MG63 (cell line): Measurements from ENCODE around the gene DYNLL1. TPM values are rescaled to one million over a fixed set of nuclear protein-coding genes. Genes with fewer than 3 reads are reported as not detected.
"Not testable (repeated sequence)": the region's sequence is repeated elsewhere in the genome, so short reads cannot be mapped to it uniquely, and the experiment has no call there.

Source experiments
- DNase-seq: peaks from one replicate; pipeline ENCODE4 v3.0.0-alpha.2; 2020
- H3K27me3 ChIP-seq: fragments of 250-450 bp; sonication (Bioruptor Pico); 2 replicates; pipeline ENCODE4 v1.5.1; 2020; ENCODE audit warnings: mild to moderate bottlenecking, moderate library complexity
- H3K36me3 ChIP-seq: fragments of 250-450 bp; sonication (Bioruptor Pico); 2 replicates; pipeline ENCODE4 v1.5.1; 2020; ENCODE audit warnings: mild to moderate bottlenecking, moderate library complexity
- H3K4me3 ChIP-seq: fragments of 250-450 bp; sonication (Bioruptor Pico); 2 replicates; pipeline ENCODE4 v1.5.1; 2020; ENCODE audit warnings: mild to moderate bottlenecking, moderate library complexity
- H3K9me3 ChIP-seq: fragments of 250-450 bp; sonication (Bioruptor Pico); 2 replicates; pipeline ENCODE4 v1.5.1; 2020; ENCODE audit warnings: mild to moderate bottlenecking, moderate library complexity
- total RNA-seq: library from RNA; depleted of rRNA; stranded (reverse); fragments of >200 nt; shearing (Covaris generic); gene quantifications from 2 replicates; pipeline ENCODE4 v1.2.3, GENCODE V29; 2014; ENCODE audit warnings: low replicate concordance

DYNLL1 gene
- total RNA-seq, 1 experiment from 2014 or later: 472 TPM

DNA sequence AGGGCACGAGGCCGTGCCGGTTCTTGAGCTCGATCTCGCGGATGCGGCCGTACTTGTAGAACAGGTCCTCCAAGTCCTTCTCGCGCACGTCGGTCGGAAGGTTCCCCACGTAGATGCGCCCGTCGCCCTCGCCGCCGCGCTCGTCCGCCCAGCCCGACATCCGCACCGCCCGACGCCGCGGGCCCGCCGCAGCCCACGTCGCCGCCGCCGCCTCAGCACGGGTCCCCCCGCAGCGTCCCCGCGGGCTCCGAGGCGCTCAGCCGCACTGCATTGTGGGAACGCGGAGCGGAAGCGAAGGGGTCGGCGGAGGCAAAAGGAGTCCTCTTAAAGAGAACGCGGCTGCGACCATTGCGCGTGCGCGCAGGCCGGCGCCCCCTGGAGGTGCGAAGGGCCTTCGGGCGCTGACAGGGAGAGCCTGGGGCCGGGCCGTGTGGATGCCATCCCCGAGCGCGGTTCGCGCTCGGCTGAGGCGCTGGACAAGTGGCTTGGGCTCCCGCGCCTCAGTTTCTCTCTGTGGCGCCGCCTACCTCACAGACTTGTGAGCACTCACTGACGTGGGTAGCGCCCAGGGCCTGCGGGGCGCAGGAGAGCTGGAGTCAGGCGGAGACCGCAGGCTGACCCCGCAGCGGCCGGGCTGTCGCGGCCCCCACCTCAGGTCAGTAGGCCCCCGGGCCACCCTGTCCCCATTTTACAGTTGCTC is 26.3 kb upstream of the DYNLL1 start, which contains the start of gene SRSF9:
Gene SRSF9, minus strand, starts transcription at position 299 of the 700 bp plus-strand sequence. Its CDS starts 139 bp downstream, at position 160.
- Histone ChIP-seq H3K36me3 (peaks cover 37% of the 10 kb centered on the region), H3K27me3 (no peaks in the 10 kb centered on the region), H3K4me3 (peak within 1 kb of the TSS; percentile 95), H3K9me3 (no peaks in the 10 kb centered on the region)
- peak; percentile 95 for DNase-seq

DNA sequence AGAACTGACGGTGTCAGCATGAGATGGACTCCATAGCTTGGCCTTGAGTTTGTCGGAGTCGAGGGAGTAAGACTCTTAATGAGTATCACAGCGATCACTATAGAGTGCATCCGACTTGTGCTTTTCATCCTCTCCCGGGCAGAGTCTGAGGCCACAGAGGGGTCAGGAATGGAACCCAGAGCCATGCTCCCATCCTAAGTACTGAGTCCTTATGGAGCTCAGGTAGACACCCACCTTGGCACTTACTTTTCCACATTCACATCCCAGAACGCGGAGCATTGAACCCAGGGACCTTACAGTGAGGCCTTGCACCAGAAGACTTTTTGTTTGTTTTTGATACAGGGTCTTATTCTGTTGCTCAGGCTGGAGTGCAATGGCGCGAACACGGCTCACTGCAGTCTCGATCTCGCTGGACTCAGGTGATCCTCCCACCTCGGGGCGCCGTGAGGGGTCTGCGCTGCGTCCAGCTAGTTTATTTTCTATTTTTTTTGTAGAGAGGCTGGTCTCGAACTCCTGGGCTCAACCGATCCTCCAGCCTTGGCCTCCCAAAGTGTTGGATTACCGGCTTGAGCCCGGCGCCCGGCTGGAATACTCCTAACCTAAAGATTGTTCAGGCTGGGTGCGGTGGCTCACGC is 25.6 kb upstream of the DYNLL1 start:
- H3K36me3 ChIP-seq: peaks cover 30% of the 10 kb centered on the region
- H3K9me3 ChIP-seq: no peaks in the 10 kb centered on the region
- no peak for DNase-seq
- H3K4me3 ChIP-seq: peak overlapping the region; percentile 95
- H3K27me3 ChIP-seq: no peaks in the 10 kb centered on the region

DNA sequence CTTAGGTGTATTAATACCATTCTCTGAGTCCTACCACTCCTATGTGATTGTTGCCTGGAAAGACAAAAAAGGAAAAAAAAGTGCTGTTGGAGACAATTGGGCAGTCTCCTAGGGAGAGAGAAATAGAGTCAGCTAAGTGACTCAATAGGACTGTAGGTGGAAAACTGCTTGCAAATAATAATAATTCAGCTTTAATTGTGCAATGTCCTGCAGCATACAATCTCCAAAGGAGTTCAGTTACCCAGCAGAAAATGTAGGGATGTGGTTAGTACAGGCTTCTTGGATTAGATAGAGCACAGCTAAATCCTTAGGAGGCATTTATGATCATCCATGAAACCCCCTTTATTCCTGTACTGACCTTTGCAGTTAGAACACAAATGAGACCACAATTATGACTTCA is 23.4 kb upstream of the DYNLL1 start:
- no peaks in the 10 kb centered on the region for H3K27me3 ChIP-seq
- no peak for DNase-seq
- H3K4me3 ChIP-seq: no peak overlapping the region
- no peaks in the 10 kb centered on the region for H3K9me3 ChIP-seq
- H3K36me3 ChIP-seq: peaks cover 9% of the 10 kb centered on the region

DNA sequence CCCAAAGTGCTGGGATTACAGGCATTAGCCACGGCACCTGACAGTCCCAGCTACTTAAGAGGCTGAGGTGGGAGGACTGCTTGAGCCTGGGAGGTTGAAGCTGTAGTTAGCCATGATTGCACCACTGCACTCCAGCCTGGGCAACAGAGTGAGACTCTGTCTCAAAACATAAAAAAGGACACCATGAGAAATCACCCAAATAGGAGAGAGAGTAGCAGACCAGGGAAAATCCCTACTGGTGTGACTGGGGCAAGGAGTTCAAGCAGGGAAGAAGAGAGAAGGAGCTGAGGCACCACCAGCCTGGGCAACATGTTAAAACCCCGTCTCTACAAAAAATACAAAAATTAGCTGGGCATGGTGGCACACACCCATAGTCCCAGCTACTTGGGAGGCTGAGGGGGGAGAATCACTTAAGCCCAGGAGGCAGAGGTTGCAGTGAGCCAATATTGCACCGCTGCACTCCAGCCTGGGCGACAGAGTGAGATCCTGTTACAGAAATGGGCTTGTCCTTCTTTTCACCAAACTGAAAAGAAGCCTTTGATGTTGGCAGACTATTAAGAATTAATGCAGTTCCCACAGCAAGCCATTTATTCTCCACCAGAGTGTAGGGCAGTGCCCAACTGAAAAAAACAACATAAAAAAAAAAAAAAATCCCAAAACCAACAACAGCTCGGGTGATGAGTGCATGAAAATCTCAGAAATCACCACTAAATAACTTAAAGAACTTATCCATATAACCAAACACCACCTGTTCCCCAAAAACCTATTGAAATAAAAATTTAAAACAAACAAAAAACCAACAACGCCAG is 21.9 kb upstream of the DYNLL1 start:
- Histone ChIP-seq H3K27me3 (no peaks in the 10 kb centered on the region), H3K4me3 (no peak overlapping the region), H3K36me3 (no peaks in the 10 kb centered on the region; the same call in none of the 2 replicates), H3K9me3 (no peaks in the 10 kb centered on the region)
- DNase-seq: no peak

DNA sequence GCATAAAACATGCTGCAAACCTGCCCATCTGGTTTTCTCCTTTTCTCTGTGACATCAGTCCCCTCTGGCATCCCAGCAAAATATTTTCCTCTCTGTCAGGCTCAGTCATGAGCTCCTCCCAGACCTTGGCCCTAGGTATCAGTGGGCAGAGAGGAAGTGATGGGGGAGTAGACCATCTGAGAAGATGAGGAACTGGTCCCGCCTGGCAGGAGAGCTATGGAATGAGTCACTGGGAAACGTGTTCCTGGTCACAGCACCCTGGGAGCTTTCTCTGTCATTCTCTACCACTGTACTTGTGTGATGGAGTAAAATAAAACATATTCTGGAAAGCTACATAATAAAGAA is 21.3 kb upstream of the DYNLL1 start:
- Histone ChIP-seq H3K27me3 (no peaks in the 10 kb centered on the region), H3K4me3 (no peak overlapping the region), H3K36me3 (no peaks in the 10 kb centered on the region; the same call in 1 of the 2 replicates), H3K9me3 (no peaks in the 10 kb centered on the region)
- DNase-seq: peak; percentile 89

DNA sequence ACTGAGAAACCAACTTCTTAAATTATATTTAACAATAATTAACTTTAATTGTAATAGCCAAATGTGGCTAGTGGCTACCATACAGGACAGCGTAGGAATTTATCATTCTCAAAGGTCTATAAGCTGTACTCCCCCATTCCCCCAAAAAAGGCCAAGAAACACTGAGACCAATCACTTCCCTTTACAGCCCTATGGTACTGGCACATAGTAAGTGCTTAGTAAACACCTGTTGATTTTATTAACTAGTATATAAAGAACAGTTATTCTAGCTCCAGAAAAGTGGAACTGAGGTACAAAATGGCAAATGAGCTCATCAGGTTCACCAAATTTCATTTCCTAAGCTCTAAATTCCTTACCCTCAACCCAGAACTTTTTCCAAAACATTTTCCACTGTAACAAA is 20.3 kb upstream of the DYNLL1 start:
- Histone ChIP-seq H3K27me3 (no peaks in the 10 kb centered on the region), H3K36me3 (no peaks in the 10 kb centered on the region; the same call in 1 of the 2 replicates), H3K9me3 (no peaks in the 10 kb centered on the region), H3K4me3 (no peak overlapping the region)
- DNase-seq: no peak

DNA sequence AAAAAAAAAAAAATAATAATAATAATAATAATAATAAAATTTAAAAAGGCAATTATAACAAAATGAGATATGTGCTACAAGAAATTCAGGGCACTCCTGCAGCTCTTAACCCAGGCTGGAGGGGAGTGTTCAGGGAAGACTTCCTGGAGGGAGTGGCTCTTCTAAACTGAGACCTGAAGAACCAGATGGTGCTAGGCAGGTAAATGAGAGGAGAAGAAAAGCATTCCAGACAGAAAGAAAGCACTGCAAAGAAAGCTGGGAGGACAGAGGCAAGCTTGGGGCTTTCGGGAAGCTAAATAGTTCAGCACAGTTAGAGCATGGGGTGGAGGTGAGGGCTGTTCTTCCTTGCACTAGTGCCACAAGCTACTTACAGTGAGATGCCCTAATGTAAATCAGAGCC is 16.5 kb upstream of the DYNLL1 start:
- Histone ChIP-seq H3K4me3 (no peak overlapping the region), H3K9me3 (no peaks in the 10 kb centered on the region), H3K36me3 (no peaks in the 10 kb centered on the region), H3K27me3 (no peaks in the 10 kb centered on the region)
- no peak for DNase-seq

DNA sequence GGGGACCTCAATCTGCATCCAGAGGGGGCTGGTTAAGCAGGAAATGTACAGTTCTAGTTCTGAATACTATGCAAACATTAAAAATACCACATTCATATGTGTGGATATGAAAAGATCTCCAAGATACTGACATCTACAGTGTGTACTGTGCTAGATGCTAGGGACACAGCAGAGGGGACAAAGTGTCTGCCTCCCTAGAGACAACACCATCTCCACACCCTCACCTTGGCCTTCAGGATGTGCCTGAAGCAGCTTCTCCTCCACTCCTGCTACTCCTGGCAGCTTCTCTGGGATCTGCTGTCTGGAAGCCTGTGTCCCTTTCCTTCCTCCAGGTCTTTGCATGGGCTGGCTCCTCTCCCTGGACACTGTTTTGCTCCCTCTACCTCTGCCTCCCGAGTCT is 15.7 kb upstream of the DYNLL1 start:
- no peak for DNase-seq
- no peak overlapping the region for H3K4me3 ChIP-seq
- H3K36me3 ChIP-seq: no peaks in the 10 kb centered on the region
- no peaks in the 10 kb centered on the region for H3K27me3 ChIP-seq
- no peaks in the 10 kb centered on the region for H3K9me3 ChIP-seq

DNA sequence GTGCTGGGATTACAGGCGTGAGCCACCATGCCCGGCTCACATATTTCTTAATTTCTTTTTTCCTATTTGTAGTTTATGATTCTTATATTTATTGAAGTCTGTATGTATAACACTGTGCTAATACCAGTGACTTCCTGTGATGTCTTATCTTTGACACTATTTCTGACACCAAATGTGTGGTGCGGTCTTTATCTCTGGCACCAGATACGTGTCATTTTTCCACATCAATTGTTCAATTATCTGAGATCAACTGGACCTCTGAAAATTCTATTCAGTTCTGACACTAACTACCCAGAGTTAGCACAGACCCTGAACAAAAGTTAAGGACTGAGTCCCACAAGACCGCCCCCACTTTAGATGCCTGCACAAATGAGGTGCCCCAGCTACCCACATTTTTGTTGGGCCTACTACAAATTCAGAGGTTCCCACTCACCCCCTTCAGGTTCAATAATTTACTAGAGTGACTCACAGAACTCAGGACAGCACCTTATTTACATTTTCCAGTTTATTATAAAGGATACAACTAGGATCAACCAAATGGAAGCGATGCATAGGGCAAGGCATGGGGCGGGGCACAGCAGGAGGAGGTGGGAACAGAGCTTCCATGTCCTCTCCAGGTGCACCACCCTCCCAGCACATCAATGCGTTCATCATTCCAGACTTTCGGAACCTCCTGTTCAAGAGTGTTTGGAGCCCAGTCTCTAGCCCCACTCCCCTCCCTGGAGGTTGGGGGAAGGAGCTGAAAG is 14.7 kb upstream of the DYNLL1 start:
- no peaks in the 10 kb centered on the region for H3K36me3 ChIP-seq
- H3K9me3 ChIP-seq: no peaks in the 10 kb centered on the region

DNA sequence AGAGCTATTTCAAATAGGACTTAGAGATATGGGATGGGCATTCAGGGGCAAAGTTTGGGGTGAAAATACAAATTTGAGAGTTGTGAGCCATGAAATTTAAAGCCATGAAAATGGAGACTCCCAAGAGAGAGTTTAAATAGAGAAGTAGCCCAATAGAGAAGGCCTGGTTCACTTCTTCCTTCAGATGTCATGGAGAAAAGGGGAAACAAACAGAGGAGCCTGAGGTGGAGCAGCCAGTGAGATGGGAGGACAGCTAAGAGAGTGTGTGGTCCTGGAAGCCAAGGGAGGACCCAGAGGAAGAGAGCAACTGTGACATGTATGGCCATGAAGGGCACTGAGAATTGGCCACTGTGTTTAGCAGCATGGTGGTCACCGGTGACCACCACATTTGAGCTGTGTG is 12.3 kb upstream of the DYNLL1 start:
- H3K36me3 ChIP-seq: no peaks in the 10 kb centered on the region
- no peaks in the 10 kb centered on the region for H3K27me3 ChIP-seq
- H3K4me3 ChIP-seq: no peak overlapping the region
- no peak for DNase-seq
- no peaks in the 10 kb centered on the region for H3K9me3 ChIP-seq

More for the DNA sequence above, 14.7 kb upstream of the DYNLL1 start:
- no peaks in the 10 kb centered on the region for H3K27me3 ChIP-seq
- DNase-seq: no peak
- H3K4me3 ChIP-seq: no peak overlapping the region

DNA sequence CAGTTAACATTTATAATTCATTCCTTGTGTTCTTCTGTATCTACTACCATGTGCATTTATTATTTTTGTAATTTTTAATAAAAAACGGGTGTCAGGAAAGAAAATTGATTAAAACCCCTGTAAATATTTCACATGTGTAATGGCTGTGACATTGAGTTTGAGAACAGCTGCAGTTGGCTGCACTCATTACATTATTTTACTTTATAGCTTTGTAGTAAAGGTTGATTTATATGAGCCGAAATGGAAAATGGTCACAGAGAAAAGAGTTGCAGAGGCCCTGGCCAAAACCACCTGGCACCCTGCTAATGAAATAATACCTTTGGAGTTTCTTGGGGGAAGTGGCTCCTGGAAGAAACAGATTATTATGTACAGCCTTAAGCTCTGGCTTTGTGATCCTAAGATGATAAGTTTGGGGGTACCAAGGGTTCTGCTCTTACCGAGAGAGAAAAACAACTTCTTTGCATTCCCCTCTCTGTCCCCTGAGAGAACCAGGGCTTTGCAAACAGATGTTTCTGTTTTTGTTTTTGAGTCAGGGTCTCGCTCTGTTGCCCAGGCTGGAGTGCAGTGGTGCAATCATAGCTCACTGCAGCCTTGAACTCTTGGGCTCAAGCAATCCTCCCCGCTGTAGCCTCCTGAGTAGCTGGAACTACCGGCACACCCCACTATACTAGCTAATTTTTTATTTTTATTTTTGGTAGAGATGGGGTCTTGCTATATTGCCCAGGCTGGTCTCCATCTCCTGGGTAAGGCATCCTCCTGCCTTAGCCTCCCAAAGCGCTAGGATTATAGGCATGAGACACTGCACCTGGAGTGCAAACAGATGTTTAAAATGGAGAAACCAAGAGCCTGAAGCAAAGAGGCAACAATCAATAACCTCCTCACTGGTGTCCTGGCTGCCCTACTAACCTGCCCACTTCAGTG is 9.7 kb upstream of the DYNLL1 start:
- DNase-seq: no peak
- H3K4me3 ChIP-seq: no peak overlapping the region
- no peaks in the 10 kb centered on the region for H3K9me3 ChIP-seq
- H3K36me3 ChIP-seq: peaks cover 9% of the 10 kb centered on the region
- H3K27me3 ChIP-seq: no peaks in the 10 kb centered on the region

DNA sequence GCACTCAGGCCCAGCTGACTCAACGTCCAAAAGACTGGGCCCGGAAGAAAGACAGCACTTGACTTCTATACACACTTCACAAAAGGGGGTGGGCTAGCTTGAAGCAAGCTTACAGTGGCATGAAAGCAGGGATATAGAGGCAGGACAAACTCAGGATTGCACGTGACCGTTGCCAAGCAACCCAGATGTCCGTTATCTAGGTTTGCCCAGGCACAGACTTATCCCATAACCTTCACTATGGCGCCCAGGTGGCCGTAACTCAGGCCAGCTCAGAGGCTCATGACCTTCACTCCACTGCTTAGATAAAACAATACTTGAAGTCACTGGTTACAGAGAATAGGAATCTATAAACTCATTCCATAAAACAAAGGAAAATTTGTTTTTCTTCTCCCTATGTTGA is 8.4 kb upstream of the DYNLL1 start:
- not testable (repeated sequence) for H3K9me3 ChIP-seq, H3K4me3 ChIP-seq

DNA sequence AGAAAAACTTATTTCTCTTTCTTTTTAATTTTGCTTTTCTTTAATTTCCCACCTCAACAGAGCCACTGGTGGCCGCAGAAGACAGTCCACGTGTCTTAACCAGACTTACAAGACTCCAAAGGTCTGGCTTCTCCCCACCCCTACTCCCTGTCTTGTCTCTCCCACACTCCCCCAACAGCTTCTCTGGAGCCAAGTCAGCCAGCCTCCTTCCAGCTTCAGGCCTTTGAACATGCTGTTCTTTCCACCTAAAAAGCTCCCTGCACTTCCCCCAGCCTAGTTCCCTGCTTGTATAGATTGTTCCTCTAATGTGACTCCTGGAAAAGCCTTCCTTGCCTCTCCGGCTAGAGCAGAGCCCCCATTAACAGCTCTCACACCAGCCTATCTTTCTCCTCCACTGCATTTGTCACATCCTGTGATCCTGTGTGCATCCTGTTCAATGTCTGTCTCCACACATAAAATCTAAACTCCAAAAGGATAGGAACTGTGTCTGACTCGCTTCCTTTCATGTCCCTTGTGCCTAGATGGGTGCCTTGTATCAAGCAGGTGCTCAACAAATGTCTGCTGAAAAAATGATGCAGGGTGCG is 7.8 kb upstream of the DYNLL1 start:
- H3K27me3 ChIP-seq: no peaks in the 10 kb centered on the region
- H3K9me3 ChIP-seq: no peaks in the 10 kb centered on the region
- H3K4me3 ChIP-seq: no peak overlapping the region
- peaks cover 11% of the 10 kb centered on the region for H3K36me3 ChIP-seq
- no peak for DNase-seq

More for the DNA sequence above, 8.4 kb upstream of the DYNLL1 start:
- H3K27me3 ChIP-seq, DNase-seq: not testable (repeated sequence)
- H3K36me3 ChIP-seq: peaks cover 11% of the 10 kb centered on the region

DNA sequence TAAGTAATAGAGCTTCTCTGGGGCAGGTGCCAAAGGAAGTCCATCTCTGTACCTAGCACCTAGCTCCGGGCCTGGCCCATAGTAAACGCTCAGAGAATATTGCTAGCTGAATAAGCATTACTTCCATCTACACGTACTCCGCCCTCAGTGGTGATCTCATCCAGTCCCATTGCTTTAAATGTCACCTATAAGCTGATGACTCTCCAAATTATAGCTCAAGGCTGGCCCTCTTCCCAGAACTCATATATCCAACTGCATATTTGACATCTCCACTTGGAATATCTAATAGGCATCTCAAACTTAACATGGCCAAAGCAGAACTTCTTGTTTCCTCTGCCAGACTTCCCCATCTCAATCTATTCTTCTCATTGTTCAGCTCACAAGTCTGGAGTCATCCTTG is 6.9 kb upstream of the DYNLL1 start:
- Histone ChIP-seq H3K9me3 (no peaks in the 10 kb centered on the region), H3K36me3 (peaks cover 11% of the 10 kb centered on the region), H3K27me3 (no peaks in the 10 kb centered on the region), H3K4me3 (no peak overlapping the region)
- DNase-seq: peak; percentile 49

DNA sequence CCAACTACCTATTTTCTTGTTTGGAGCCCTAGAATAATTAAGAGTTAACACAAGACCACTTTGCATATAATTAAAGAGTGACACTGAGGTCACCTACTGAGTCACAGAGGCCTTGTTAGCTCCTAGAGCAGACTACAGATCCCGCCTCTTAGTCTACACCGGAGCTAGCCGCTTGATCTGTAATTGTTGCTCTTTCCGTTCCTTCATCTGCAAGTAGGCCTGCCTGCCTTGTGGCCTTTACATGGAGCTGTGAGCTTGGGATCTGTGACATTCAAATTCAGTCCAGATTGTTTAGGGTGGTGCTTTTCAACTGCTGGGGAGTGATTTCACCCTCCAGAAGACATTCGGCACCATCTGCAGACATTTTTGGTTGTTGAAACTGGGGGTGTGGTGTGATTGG is 5.6 kb upstream of the DYNLL1 start:
- peaks cover 11% of the 10 kb centered on the region for H3K36me3 ChIP-seq
- H3K9me3 ChIP-seq: no peaks in the 10 kb centered on the region
- no peak overlapping the region for H3K4me3 ChIP-seq
- H3K27me3 ChIP-seq: no peaks in the 10 kb centered on the region
- DNase-seq: no peak
